Astrocyte (in vitro differentiated cells and primary cell): Measurements from ENCODE around the gene TWIST2. TPM values are rescaled to one million over a fixed set of nuclear protein-coding genes. Genes with fewer than 3 reads are reported as not detected.

Experiments
- DNase-seq: peaks from one replicate; pipeline ENCODE4 v3.0.0-alpha.2; 2010; ENCODE audit warnings: low read depth
- FAIRE-seq: peaks from 2 replicates; lab custom pipeline; 2011; peaks lifted over from hg19 to GRCh38; lab: Jason Lieb, UNC
- H2AFZ ChIP-seq: 2 replicates; pipeline ENCODE4 v1.6.0; 2012; ENCODE audit warnings: low read depth, low read length, inconsistent platforms
- H3K27ac ChIP-seq: 2 replicates; pipeline ENCODE4 v1.5.1; 2011; ENCODE audit warnings: low read depth, low read length, inconsistent platforms
- H3K27me3 ChIP-seq: 2 replicates; pipeline ENCODE4 v1.6.0; 2011; ENCODE audit warnings: low read length, inconsistent platforms; ENCODE audit not compliant: insufficient read depth
- H3K36me3 ChIP-seq: 2 replicates; pipeline ENCODE4 v1.5.1; 2011; ENCODE audit warnings: low read length, inconsistent platforms; ENCODE audit not compliant: insufficient read depth
- H3K4me1 ChIP-seq: 2 replicates; pipeline ENCODE4 v1.5.1; 2011; ENCODE audit warnings: low read length, inconsistent platforms; ENCODE audit not compliant: insufficient read depth
- H3K4me2 ChIP-seq: 2 replicates; pipeline ENCODE4 v1.6.0; 2012; ENCODE audit warnings: low read length, inconsistent platforms
- H3K4me3 ChIP-seq: 2 replicates; pipeline ENCODE4 v1.5.1; 2011; ENCODE audit warnings: low read depth, mild to moderate bottlenecking, low read length, inconsistent platforms; ENCODE audit not compliant: insufficient read depth
- H3K79me2 ChIP-seq: 2 replicates; pipeline ENCODE4 v1.6.0; 2012; ENCODE audit warnings: mild to moderate bottlenecking, low read length, inconsistent platforms; ENCODE audit not compliant: insufficient read depth
- H3K9ac ChIP-seq: 2 replicates; pipeline ENCODE4 v1.6.0; 2012; ENCODE audit warnings: mild to moderate bottlenecking, low read length, inconsistent platforms
- H3K9me3 ChIP-seq: 2 replicates; pipeline ENCODE4 v1.5.1; 2012; ENCODE audit warnings: low read depth, mild to moderate bottlenecking, low read length, inconsistent platforms; ENCODE audit not compliant: insufficient read depth
- H4K20me1 ChIP-seq: 2 replicates; pipeline ENCODE4 v1.6.0; 2012; ENCODE audit warnings: low read length, inconsistent platforms; ENCODE audit not compliant: insufficient read depth
- H3K27ac Mint-ChIP-seq: one replicate; pipeline ENCODE4 v1.8.0; 2021; ENCODE audit warnings: mild to moderate bottlenecking, mixed read lengths; ENCODE audit not compliant: unreplicated experiment
- H3K27me3 Mint-ChIP-seq: one replicate; pipeline ENCODE4 v1.8.0; 2021; ENCODE audit warnings: low read depth, mixed read lengths; ENCODE audit not compliant: unreplicated experiment
- H3K36me3 Mint-ChIP-seq: one replicate; pipeline ENCODE4 v1.8.0; 2021; ENCODE audit warnings: low read depth, mixed read lengths; ENCODE audit not compliant: unreplicated experiment
- H3K4me1 Mint-ChIP-seq: one replicate; pipeline ENCODE4 v1.8.0; 2021; ENCODE audit warnings: low read depth, mixed read lengths; ENCODE audit not compliant: unreplicated experiment
- H3K4me3 Mint-ChIP-seq: one replicate; pipeline ENCODE4 v1.8.0; 2021; ENCODE audit warnings: mild to moderate bottlenecking, moderate library complexity, mixed read lengths; ENCODE audit not compliant: unreplicated experiment
- H3K9me3 Mint-ChIP-seq: one replicate; pipeline ENCODE4 v1.8.0; 2021; ENCODE audit warnings: mild to moderate bottlenecking, mixed read lengths; ENCODE audit not compliant: unreplicated experiment
- CTCF ChIP-seq: IDR thresholded peaks from 2 replicates; pipeline ENCODE4 v1.5.1; 2011; ENCODE audit warnings: low read depth, mild to moderate bottlenecking, inconsistent platforms, low read length, moderate library complexity; ENCODE audit not compliant: insufficient read depth
- EZH2 ChIP-seq: IDR thresholded peaks from 2 replicates; pipeline ENCODE4 v1.6.1; 2012; ENCODE audit warnings: mild to moderate bottlenecking, low read length, inconsistent platforms; ENCODE audit not compliant: insufficient read depth
- total RNA-seq: library from RNA; stranded (reverse); gene quantifications from 2 replicates; pipeline ENCODE4 v1.2.1, GENCODE V29; 2021

TWIST2 gene
- total RNA-seq, 1 donor from 2014 or later: 3.2 TPM

DNA sequence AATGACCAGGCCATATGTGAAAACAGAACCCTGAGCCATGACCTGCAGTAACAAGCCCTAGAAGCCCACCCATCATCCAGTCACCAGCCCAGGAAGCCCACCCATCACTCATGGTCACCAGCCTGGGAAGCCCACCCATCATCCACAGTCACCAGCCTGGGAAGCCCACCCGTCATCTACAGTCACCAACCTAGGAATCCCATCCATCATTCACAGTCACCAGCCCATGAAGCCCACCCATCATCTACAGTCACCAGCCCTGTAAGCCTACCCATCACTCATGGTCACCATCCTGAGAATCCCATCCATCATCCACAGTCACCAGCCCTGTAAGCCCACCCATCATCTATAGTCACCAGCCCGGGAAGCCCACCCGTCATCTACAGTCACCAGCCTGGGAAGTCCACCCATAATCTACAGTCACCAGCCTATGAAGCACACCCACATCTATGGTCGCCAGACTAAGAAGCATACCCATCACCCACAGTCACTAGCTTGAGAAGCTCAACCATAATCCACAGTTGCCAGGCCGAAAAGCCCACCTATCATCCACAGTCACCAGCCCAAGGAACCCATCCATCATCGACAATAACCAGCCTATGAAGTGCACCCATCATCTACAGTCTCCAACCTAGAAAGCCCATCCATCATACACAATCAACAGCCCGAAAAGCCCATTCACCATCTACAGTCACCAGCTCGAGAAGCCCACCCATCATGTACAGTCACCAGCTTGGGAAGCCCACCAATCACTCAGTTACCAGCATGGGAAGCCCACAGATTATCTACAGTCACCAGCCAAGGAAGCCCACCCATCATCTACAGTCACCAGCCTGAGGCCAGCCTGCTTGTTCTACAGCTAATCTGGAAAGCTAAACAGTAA lies 91.9 kb downstream of the TWIST2 start:
- no peak for TF ChIP-seq EZH2
- TF ChIP-seq CTCF: no peak
- Histone ChIP-seq H2AFZ (no peak overlapping the region), H3K4me1 (peaks cover 22% of the 10 kb centered on the region), H3K36me3 (no peaks in the 10 kb centered on the region), H3K27me3 (no peaks in the 10 kb centered on the region), H3K9me3 (no peaks in the 10 kb centered on the region), H3K4me3 (no peak overlapping the region), H4K20me1 (no peaks in the 10 kb centered on the region), H3K27ac (no peak overlapping the region), H3K4me2 (no peak overlapping the region), H3K9ac (no peak overlapping the region), H3K79me2 (no peaks in the 10 kb centered on the region)
- Mint-ChIP-seq H3K4me3 (no peak overlapping the region), H3K9me3 (peaks cover 4% of the 10 kb centered on the region), H3K4me1 (no peaks in the 10 kb centered on the region), H3K36me3 (no peaks in the 10 kb centered on the region), H3K27ac (no peak overlapping the region), H3K27me3 (peaks cover 40% of the 10 kb centered on the region)
- no peak for DNase-seq
- no peak for FAIRE-seq

- Mint-ChIP-seq H3K27ac (no peak overlapping the region), H3K36me3 (no peaks in the 10 kb centered on the region), H3K4me3 (no peak overlapping the region), H3K4me1 (no peaks in the 10 kb centered on the region), H3K27me3 (peaks cover 31% of the 10 kb centered on the region), H3K9me3 (peaks cover 4% of the 10 kb centered on the region)
- H3K9me3 ChIP-seq: no peaks in the 10 kb centered on the region
- H4K20me1 ChIP-seq: no peaks in the 10 kb centered on the region
- H3K27me3 ChIP-seq: no peaks in the 10 kb centered on the region
- H3K36me3 ChIP-seq: no peaks in the 10 kb centered on the region
- no peak overlapping the region for H3K9ac ChIP-seq
- H2AFZ ChIP-seq: no peak overlapping the region
- DNase-seq: no peak
- H3K4me2 ChIP-seq: no peak overlapping the region
- H3K79me2 ChIP-seq: no peaks in the 10 kb centered on the region
- FAIRE-seq: no peak
- H3K4me3 ChIP-seq: no peak overlapping the region
- H3K4me1 ChIP-seq: peaks cover 22% of the 10 kb centered on the region
- no peak overlapping the region for H3K27ac ChIP-seq
- TF ChIP-seq EZH2: no peak
- no peak for TF ChIP-seq CTCF
Measured at GRCh38 chr2:238940806-238941205, 92.9 kb downstream of the TWIST2 start.

- no peak for DNase-seq
- no peak for FAIRE-seq
- Histone ChIP-seq H3K9me3 (peaks cover 1% of the 10 kb centered on the region), H3K4me3 (no peak overlapping the region), H3K4me2 (no peak overlapping the region), H3K27me3 (no peaks in the 10 kb centered on the region), H3K79me2 (no peaks in the 10 kb centered on the region), H3K4me1 (peaks cover 22% of the 10 kb centered on the region), H3K9ac (no peak overlapping the region), H4K20me1 (no peaks in the 10 kb centered on the region), H3K27ac (no peak overlapping the region), H3K36me3 (no peaks in the 10 kb centered on the region), H2AFZ (no peak overlapping the region)
- TF ChIP-seq EZH2 (no peak), CTCF (no peak)
- H3K4me1 Mint-ChIP-seq: no peaks in the 10 kb centered on the region
- H3K9me3 Mint-ChIP-seq: peaks cover 4% of the 10 kb centered on the region
- H3K27me3 Mint-ChIP-seq: peaks cover 27% of the 10 kb centered on the region
- no peak overlapping the region for H3K27ac Mint-ChIP-seq
- no peaks in the 10 kb centered on the region for H3K36me3 Mint-ChIP-seq
- no peak overlapping the region for H3K4me3 Mint-ChIP-seq
Measured at GRCh38 chr2:238941262-238941792, 93.4 kb downstream of the TWIST2 start.
